HCT116 (cell line): ENCODE data around the gene NACC1.
"Not testable (repeated sequence)": the region's sequence is repeated elsewhere in the genome, so short reads cannot be mapped to it uniquely, and the experiment has no call there.

Experiments
- POLR2AphosphoS5 ChIP-seq: IDR thresholded peaks from 2 replicates; pipeline ENCODE4 v1.6.1; 2011; ENCODE audit warnings: mild to moderate bottlenecking, low read depth, low read length, moderate library complexity
- SIN3A ChIP-seq: IDR thresholded peaks from 2 replicates; pipeline ENCODE4 v1.6.1; 2012; ENCODE audit warnings: low read depth
- YY1 ChIP-seq: IDR thresholded peaks from 2 replicates; pipeline ENCODE4 v1.6.1; 2011; ENCODE audit warnings: low read length, low read depth, moderate library complexity, mild to moderate bottlenecking; ENCODE audit not compliant: insufficient replicate concordance; ENCODE audit errors: extremely low read depth
- TF ChIP-seq, protein P1 (sequence below), 3 experiments: fragments of 200-600 bp in 1 of 3; sonication (generic) in 1 of 3; IDR thresholded peaks in 2 of 3; conservative IDR thresholded peaks in 1 of 3; 2 replicates each; pipeline ENCODE4 v1.5.1; 2012 to 2017; ENCODE audit warnings: low read depth in 2 of 3, low read length in 2 of 3, antibody characterized with exemption in 1 of 3, borderline replicate concordance in 1 of 3, control low read depth in 1 of 3, mild to moderate bottlenecking in 1 of 3, mixed read lengths in 1 of 3, mixed run types in 1 of 3, moderate library complexity in 1 of 3; ENCODE audit not compliant: insufficient read depth in 1 of 3
- TF ChIP-seq, protein P2 (sequence below): IDR thresholded peaks from 2 replicates; pipeline ENCODE4 v1.6.1; 2012

DNA sequence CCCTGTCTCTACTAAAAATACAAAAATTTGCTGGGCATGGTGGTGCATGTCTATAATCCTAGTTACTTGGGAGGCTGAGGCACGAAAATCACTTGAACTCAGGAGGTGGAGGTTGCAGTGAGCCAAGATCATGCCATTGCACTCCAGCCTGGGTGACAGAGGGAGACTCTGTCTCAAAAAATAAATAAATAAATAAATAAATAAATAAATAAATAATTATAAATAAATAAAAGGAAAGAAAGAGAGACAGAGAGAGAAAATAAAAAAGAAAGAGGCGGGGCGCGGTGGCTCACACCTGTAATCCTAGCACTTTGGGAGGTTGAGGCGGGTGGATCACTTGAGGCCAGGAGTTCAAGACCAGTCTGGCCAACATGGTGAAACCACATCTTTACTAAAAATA lies 59.5 kb downstream of the NACC1 start:
- TF ChIP-seq POLR2AphosphoS5, YY1, SIN3A: not testable (repeated sequence)
- TF ChIP-seq, protein P1, sequence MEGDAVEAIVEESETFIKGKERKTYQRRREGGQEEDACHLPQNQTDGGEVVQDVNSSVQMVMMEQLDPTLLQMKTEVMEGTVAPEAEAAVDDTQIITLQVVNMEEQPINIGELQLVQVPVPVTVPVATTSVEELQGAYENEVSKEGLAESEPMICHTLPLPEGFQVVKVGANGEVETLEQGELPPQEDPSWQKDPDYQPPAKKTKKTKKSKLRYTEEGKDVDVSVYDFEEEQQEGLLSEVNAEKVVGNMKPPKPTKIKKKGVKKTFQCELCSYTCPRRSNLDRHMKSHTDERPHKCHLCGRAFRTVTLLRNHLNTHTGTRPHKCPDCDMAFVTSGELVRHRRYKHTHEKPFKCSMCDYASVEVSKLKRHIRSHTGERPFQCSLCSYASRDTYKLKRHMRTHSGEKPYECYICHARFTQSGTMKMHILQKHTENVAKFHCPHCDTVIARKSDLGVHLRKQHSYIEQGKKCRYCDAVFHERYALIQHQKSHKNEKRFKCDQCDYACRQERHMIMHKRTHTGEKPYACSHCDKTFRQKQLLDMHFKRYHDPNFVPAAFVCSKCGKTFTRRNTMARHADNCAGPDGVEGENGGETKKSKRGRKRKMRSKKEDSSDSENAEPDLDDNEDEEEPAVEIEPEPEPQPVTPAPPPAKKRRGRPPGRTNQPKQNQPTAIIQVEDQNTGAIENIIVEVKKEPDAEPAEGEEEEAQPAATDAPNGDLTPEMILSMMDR (IDR thresholded peaks at IDR 0.05 in 2 of 3, conservative IDR thresholded peaks at IDR 0.05 in 1 of 3; ENCODE audit: borderline replicate concordance in 1 of 3, insufficient read depth in 1 of 3, low read depth in 2 of 3, low read length in 2 of 3) = not testable (repeated sequence)
- TF ChIP-seq, protein P2, sequence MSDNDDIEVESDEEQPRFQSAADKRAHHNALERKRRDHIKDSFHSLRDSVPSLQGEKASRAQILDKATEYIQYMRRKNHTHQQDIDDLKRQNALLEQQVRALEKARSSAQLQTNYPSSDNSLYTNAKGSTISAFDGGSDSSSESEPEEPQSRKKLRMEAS = not testable (repeated sequence)
